GM18868 (cell line): Measurements from ENCODE around the gene TP73.

Experiments used
- ATAC-seq: cut with Tn5 transposase; IDR thresholded peaks from one replicate; pipeline ENCODE4 v1.9.1; 2021; ENCODE audit warnings: mild to moderate bottlenecking, moderate library complexity; ENCODE audit not compliant: unreplicated experiment

TP73 gene

DNA sequence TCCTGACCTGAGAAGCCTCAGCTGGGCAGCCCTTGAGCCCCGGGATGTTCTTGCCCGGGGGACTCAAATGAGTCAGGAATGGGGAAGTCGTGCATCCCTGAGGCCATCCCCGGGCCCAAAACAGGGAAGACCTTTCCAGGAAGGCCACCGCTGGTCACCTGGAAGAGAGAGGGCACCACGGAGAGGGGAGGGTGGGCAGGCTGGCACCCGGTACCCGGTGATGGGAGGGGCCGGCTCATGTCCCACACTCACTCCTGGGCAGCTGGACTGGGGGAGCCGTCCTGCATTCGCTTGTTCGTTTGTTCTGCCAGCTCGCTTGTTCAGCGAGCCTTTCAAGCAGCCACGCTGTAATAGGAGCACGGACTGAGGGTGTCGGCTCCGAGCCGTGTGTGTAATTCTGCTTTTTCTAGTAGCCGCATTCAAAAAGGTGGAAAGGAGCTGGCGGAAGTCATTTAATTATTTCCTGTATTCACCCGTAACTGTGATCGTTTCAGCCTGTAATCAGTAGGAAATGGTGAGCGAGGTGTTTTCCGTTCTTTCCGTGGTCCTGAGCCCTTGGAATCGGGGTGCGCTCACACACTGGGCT lies 51.6 kb downstream of the TP73 start:
- ATAC-seq: no peak

DNA sequence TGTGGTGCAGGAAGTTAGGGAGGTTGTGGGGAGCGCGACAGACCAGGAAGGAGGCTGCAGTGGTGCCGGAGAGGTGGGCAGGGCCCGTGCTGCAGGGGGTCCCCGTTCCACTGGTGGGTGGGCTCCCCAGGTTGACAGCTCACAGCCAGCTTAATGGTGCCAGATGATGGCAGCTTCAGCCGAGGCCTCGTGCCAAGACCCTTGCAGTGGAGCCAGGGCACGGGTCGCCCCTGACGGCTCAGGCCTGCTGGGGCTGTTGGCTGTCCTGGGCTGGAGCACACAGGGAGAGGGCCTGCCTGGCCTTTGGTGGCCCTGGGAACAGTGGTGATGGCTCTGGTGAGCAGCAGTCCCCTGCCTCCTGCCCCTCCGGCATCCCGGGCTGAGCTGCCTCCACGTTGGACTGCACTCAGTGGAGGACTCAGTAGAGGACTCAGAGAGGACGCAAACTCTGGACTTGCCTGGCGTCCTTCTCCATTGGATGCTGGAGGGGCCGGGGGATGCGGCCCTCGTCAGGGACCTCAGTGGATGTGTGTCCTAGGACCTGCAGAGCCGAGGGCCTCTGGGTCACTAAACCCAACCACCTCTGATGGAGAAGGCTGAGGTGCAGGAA lies 53.1 kb downstream of the TP73 start:
- ATAC-seq: no peak

DNA sequence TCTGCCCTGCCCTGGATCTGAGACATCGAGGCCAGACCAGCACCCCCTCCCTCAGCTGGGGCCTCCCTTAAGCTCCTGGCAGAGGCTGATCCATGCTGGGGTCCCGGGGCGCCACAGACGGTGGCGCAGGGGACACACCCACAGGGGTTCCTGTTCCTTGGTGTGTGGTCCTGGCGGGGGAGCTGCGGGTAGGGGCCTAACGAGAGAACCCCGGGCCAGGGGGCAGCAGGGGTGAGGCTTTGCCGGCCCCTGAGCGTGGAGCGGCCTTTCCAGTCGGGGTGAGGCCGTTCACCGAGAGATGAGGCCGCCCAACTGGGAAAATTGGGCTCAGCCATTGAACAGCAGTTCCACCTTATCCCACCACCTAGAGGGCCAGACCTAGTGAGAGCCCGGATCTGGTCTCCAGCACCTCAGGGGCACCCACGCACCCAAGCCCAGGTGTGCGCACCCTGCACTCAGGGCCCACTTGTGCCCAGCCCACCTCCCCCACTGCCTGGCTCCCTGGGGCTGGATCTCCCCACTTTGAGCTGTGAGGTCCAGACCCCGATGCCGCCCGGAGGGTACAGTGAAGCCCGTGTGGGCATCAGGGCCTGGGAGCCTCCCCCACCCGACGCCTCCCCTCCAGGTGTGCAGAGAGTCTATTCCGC lies 54.5 kb downstream of the TP73 start:
- ATAC-seq: no peak

DNA sequence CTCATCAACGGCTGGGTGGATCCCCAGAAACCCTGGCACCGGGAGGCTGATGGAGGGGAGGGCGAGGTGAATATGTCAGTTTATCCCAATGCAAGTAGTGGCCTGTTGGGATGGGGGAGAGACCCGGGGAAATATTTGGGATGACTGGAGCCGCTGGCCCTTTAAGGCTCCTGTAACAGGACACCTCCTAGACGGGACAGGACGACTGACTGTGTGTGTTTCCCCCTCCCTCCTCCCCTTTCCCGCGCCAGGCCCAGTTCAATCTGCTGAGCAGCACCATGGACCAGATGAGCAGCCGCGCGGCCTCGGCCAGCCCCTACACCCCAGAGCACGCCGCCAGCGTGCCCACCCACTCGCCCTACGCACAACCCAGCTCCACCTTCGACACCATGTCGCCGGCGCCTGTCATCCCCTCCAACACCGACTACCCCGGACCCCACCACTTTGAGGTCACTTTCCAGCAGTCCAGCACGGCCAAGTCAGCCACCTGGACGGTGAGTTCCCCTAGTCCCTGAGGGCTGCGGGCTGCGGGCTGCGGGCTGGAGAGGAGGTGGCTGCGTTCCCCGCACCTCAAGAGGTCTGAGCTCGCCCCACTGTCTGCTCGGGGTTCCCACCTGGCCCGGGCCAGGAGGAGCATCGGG lies 55.1 kb downstream of the TP73 start:
- no peak for ATAC-seq

DNA sequence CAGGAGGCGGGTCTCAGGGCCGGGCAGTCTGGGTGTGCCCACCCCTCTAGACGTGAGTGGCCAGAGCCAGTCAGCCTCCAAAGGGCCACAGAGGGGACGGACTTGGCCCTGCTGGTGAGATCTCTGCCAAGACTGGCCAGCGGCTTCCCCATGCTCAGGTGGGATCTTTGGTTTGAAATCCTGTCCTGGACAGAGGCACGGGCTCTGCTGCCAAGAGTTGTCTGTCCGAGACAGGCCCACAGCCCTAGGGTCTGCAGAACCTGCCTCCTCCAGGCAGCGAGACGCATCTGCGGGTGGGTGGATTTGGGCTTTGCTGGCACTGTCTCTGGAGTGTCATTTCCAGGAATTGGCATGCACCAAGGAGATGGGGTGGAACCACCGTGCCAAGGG lies 55.6 kb downstream of the TP73 start:
- ATAC-seq: no peak

DNA sequence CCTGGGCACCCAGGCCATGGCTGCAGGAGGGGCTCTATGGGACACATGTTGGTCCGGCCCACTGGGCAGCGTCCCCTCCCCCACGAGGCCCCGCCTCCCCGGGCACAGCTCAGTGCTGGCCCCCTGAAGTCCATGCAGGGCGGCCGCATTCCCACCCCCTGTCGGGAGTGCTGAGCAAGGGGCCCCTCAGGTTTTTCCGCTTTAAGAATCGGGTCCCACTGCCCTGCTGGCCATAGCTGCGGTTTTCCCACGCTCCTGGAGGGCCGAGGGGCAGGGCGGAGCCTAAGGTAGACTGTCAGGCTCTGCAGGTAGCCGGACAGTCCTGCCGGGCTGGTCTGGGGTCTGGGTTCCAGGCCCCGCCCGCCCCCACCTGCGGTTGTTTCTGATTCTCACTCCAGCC lies 56.5 kb downstream of the TP73 start:
- ATAC-seq: no peak

DNA sequence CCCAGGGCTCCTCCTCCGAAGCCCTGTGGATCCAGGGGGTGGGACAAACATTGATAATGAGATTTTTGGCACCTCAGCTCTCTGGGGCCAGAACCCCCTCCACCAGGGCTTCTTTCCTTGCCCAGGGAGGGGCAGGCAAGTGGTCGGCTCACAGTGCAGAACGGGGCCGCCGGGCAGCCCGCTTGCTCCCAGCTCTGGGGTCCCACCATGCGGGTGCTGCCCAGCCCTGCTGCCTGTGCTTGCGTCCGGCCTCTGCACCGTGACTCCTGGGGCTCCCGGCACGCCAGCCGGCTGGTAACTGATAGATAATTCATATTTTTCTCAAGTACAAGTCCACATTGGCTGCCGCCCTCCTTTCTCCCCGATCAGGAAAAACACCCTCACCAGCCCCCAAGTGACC lies 57.9 kb downstream of the TP73 start:
- no peak for ATAC-seq

DNA sequence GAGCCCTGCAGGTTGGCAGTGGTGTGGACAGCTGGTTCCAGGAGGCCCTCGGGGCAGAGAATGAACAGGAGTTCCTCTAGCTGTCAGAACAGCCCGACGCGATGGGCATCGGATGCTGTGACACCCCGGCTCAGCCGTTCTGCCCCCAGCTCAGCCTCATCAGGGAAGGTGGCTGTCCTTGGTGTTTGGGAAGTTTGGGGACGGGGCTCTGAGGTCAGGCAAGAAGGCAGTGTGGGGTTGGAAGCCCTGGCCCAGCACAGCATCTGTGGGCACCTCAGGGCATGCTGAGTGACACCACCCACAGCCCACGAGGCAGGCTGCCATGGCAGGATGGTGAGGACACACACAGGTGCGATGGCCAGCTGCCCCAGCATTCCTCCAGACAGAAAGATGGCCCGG lies 59.1 kb downstream of the TP73 start:
- ATAC-seq: no peak

DNA sequence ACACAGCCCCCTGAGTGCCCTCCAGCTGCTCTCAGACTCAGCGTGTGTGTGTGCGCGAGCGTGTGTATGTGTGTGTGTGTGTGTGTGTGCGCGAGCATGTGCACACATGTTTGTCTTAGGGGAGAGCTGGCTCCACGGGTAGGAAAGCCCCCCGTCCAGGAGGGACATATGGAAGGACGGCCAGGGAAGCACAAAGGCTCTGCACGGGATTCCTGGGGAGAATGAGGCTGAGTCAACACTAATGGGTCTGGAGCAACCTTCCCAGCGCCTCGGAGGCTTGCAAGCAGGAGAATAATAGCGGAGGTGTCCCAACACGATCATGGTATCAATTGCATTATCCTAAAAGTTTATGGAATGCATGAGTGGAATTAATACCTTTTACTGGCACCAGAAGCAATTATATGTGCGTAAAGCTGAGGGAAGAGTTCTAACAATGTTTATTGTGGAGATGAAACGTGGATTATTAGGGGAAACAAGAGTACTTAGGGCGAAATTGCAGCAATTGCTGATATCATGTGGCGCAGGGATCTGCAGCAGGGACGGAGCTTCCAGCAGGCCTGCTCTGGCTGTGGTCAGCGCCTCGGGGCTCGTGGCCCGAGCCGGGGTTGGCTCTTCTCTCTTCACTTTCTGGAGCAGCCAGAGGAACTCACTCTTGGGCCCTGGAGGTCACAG lies 59.6 kb downstream of the TP73 start:
- no peak for ATAC-seq

DNA sequence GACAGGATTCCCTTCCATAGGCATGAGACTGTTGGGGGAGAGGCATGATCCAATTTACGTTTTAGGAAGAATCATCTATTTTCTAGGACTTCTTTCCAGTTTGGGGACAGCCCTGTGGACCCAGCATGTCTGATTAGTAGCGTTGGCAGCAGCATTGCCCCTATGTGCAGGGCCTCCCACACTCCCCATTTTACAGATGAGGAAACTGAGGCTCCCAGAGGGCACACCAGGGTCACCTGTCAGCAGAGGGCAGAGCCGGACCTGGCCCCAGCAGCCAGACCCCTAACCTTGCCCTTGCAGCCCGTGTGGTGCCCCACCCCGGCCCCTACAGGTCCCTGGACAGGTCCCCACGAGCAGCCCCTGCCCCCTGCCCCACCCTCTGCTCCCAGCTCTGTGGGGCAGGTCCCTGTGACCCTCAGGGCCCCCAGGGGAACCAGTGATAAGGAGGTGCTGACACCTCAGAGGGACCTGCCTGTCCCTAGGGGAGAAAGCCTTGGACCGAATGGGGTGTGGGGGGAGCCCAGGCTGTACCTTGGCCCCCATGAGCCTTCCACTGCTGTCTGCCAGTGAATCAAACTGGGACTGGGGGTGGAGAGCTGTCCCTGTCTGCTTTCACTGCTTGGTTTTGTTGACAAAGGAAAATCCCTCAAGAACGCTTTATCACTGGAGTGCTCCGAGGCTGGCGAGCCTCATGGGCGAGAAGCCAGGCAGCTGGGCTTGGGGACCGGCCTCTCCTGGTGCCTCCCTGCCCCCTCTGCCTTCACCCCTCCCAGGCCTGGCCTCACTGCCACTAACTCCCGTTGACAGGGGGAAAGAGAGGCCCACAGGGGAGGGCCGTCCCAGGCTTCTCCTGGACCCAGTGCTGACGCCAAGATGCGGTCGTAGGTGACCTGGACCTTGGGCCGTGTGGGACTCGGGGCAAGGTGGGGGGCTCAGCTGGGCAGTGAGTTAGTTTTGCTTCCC lies 60.5 kb downstream of the TP73 start:
- ATAC-seq: no peak

DNA sequence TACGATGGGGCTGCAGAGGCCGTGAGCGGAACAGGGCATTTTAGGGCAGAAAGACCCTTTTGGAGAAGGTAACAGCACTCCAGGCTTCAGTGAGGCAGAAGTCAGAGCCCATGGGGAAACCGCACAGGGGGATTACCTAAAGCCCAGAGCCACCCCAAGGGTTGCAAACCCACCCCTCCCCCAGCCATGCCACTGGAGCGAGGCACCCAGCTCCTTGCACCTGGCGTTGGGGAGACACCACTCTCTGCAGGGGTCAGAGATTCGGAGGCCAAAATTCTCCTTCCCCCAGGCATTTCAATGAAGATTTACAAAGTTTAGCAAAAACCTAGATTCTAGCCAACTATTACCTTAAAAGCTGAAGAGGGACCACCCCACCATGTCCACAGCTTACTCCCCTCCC lies 61.5 kb downstream of the TP73 start:
- no peak for ATAC-seq

DNA sequence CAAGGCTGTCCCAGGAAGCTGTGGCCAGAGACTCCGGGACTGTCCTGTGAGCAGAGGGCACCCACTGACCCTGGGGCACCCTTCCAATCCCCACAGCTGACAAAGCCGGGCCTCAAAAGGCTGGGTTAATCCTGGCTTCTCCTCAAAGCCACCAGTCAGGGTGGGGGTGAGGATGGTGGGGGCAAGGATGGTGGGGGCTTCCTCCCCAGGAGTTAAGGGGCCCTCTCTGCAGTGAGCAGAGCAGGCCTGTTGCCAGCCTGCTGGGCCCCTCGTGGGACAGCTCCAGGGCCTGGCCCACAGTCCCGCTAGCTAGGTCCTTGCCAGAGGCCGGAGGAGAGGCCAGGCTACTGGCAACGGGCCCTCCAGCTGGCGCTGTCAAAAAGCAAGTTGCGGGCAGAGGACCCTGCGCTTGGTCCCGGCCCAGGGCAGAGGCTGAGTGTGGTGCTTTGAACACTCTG lies 62.0 kb downstream of the TP73 start:
- ATAC-seq: no peak

DNA sequence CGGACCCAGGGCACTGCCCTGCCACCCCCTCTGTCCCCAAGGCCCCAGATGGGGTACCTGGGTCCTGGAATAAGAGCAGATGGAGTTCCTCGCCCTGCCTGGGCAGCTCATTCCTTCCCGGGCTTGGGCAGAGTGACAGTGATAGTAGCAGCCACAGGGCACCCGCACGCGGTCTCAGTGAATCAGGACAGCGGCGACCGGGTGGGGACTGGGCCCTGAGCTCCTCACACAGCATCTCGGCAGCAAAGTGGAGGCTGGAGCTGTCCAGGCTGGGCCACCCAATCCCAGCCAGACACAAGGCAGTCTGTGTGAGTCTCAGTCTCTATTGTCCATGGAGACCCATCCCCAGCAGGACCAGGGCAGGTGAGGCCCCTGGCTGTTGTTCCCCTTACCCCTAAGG lies 62.5 kb downstream of the TP73 start:
- ATAC-seq: no peak

DNA sequence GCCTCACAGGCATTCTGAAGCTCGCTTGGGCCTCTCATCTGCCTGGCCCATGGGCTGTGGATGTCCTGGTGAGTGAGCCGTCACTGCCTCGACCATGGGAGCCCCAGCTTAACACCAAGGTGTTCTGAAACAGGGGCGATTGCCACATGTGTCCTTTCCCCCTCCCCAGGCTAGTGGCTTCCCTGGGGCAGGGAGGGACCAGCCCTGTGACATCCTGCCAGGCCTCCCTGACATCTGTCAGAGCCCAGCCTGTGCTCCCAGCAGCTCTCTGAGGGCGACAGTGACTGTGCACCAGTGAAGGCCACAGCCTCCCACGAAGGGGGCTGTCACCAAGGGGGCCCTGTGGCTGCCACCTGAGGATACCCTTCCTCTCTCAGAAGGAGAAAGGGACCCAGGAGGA lies 64.0 kb downstream of the TP73 start:
- no peak for ATAC-seq

DNA sequence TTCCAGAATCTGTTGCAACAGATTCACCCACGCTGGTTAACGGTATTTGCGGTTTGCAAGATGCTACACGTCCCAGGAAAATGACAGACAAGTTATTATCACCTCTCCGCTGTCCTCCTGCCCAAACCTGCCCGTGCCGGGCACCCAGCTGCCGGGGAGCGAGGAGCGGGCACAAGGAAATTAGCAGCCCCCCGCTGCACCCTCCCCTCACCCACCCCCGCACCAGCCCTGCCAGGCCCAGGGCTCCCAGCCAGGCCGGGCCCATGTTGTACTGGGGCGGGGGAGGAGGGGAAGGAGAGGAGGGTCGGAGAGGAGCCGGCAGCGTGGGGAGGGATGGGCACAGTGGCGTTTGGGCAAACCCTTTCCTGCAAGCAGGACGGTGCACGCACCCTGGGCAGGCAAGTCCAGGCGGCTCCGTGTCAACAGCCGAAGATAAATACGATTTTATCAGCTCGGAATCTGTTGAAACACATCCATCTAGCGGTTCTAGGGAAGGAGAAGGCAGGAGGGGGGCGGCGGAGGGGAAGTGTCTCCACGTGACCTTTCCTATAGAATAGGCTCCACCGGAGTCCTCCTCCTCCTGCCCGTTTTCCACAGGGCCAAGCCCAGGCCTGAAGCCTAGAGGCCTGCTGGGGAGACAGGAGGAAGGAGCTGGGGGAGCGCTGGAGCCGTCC lies 64.9 kb downstream of the TP73 start:
- no peak for ATAC-seq

DNA sequence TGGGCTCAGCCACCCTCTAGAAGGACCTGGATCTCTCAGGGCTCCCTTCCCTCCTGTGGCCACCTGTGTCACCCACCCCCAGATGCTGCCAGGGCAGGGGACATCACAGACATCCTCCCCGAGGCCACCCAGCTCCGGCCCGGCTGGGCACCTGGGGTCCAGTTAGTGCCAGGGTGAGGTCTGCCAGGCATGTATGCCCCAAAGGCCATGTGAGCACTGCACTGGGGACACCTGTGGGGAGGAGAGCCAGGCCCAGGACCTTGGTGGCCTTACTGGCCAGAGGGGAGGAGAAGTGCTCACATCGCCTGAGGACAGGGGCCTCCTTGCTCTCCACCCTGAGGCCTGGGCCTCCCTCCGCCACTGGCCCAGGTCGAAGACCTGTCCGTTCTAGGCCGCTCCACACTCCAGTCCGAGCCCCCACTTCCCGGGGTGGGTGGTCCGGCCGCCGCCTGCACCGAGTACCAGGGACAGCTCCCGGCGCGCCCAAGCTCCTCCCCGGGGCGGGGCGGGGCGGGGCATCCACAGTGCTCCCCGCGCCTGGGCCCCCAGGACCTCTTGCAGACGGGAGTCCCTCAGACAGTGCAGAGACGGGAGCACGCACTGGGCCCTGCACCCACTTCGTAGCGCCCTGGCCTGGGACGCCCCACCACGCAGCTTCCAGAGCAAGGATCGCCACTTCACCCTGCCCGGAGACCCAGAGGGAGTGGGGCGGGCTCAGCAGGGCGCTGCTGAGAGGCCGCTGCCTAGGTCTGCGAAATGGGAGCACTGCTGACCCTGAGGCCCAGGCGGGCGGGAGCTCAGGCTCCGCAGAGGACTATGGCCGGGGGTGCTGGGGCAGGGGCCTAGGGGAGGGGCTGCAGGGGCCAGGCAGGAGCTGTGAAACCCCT lies 65.6 kb downstream of the TP73 start:
- no peak for ATAC-seq

DNA sequence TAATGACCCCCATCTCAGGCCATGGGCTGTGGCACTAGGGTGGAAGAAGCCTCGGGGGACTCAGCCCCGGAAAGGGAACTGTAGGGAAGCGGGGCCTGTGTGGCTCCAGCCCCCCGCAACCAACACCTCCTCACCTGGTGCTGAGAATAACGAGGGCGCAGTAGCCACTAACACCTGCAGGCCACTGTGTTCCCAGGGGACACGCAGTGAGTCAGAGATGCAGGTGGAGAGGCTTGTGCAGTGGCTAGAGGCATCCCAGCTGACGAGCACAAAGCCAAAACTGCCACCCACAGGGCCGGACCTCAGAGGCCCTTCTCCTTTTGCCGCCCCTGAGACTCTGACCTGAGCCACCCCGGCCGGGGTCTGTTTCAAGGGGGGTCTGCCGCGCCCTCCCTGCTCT lies 66.4 kb downstream of the TP73 start:
- no peak for ATAC-seq

DNA sequence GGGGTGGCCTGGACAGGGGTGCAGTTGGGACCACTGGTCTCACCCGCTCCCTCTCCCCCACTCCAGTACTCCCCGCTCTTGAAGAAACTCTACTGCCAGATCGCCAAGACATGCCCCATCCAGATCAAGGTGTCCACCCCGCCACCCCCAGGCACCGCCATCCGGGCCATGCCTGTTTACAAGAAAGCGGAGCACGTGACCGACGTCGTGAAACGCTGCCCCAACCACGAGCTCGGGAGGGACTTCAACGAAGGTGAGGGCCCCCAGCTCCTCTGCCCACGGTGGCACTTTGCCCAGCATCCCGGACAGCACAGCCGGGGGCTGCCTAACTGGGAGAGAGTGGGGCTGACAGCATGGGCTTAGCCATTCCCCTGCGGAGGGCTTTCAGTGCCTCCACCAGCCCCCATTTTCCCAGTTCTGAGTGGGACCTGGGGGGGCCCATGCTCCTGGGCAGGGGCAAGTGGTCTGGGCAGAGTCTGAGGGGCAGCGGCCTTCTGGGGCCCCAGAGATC lies 69.7 kb downstream of the TP73 start:
- no peak for ATAC-seq

DNA sequence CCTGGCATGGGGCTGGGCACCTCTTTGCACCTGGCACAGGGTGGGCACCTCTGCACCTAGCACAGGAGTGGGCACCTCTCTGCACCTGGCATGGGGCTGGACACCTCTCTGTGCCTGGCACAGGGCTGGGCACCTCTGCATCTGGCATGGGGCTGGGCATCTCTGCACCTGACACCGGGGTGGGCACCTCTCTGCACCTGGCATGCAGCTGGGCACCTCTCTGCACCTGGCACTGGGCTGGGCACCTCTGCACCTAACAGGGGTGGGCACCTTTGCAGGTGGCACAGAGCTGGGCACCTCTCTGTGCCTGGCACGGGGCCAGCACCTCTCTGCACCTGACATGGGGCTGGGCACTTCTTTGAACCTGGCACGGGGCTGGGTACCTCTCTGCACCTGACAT lies 70.5 kb downstream of the TP73 start:
- no peak for ATAC-seq
